Measurements from ENCODE around the gene LEF1. TPM values are rescaled to one million over a fixed set of nuclear protein-coding genes. Genes with fewer than 3 reads are reported as not detected.
A peak's percentile ranks its signal among the peaks of the same experiment; 100 is the strongest.

LEF1 gene
- total and polyA plus RNA-seq, 5 donors from 2014 or later, result 465 to 627 (median 558) TPM

- Histone ChIP-seq H3K4me3 (ENCODE audit: low read depth, low read length) (peak overlapping the region; percentile 75), H3K27ac (ENCODE audit: insufficient read depth, low read length, poor library complexity, severe bottlenecking) (peak overlapping the region; percentile 82), H3K4me1 (ENCODE audit: control insufficient read depth, insufficient read depth, low read length, poor library complexity, severe bottlenecking) (peaks cover 95% of the 10 kb centered on the region), H3K9me3 (ENCODE audit: control insufficient read depth in 2 of 2, low read length in 2 of 2) (no peaks in the 10 kb centered on the region), H3K36me3 (ENCODE audit: control insufficient read depth, insufficient read depth, low read length) (peaks cover 14% of the 10 kb centered on the region), H3K27me3 (ENCODE audit: control insufficient read depth, insufficient read depth, low read length) (no peaks in the 10 kb centered on the region)
- Mint-ChIP-seq H3K9me3 (no peaks in the 10 kb centered on the region), H3K4me3 (peak overlapping the region; percentile 52 to 89 (median 72)), H3K27ac (peak overlapping the region; percentile 16 to 89 (median 89)), H3K36me3 (peaks cover 51% of the 10 kb centered on the region), H3K4me1 (peaks cover 57 to 96% (median 80%) of the 10 kb centered on the region in 4 donors), H3K27me3 (no peaks in the 10 kb centered on the region)
- DNase-seq, result peak; percentile 50 to 76 (median 64)
- ATAC-seq (ENCODE audit: low read depth in 2 of 2), result peak; percentile 54 to 58
These were observed 50.2 kb downstream of the LEF1 start for GRCh38 chr4:108118505-108118904.

- Histone ChIP-seq H3K27me3 (ENCODE audit: control insufficient read depth, insufficient read depth, low read length) (no peaks in the 10 kb centered on the region), H3K9me3 (ENCODE audit: control insufficient read depth in 2 of 2, low read length in 2 of 2) (no peaks in the 10 kb centered on the region), H3K4me3 (ENCODE audit: low read depth, low read length) (peak overlapping the region; percentile 75), H3K27ac (ENCODE audit: insufficient read depth, low read length, poor library complexity, severe bottlenecking) (peak overlapping the region; percentile 82), H3K36me3 (ENCODE audit: control insufficient read depth, insufficient read depth, low read length) (peaks cover 7% of the 10 kb centered on the region), H3K4me1 (ENCODE audit: control insufficient read depth, insufficient read depth, low read length, poor library complexity, severe bottlenecking) (peaks cover 95% of the 10 kb centered on the region)
- peaks cover 64 to 98% (median 82%) of the 10 kb centered on the region in 4 donors for H3K4me1 Mint-ChIP-seq
- peak overlapping the region; percentile 52 to 89 (median 78) for H3K4me3 Mint-ChIP-seq
- DNase-seq, result no peak
- no peaks in the 10 kb centered on the region for H3K27me3 Mint-ChIP-seq
- no peaks in the 10 kb centered on the region for H3K9me3 Mint-ChIP-seq
- peak overlapping the region; percentile 16 to 89 (median 89) for H3K27ac Mint-ChIP-seq
- no peak for ATAC-seq (ENCODE audit: low read depth in 2 of 2)
- H3K36me3 Mint-ChIP-seq, result peaks cover 49% of the 10 kb centered on the region
These were observed 51.1 kb downstream of the LEF1 start for GRCh38 chr4:108117418-108118182.

- Histone ChIP-seq H3K9me3 (ENCODE audit: control insufficient read depth in 2 of 2, low read length in 2 of 2) (no peaks in the 10 kb centered on the region), H3K27me3 (ENCODE audit: control insufficient read depth, insufficient read depth, low read length) (no peaks in the 10 kb centered on the region), H3K4me3 (ENCODE audit: low read depth, low read length) (peak overlapping the region; percentile 75), H3K36me3 (ENCODE audit: control insufficient read depth, insufficient read depth, low read length) (peaks cover 15% of the 10 kb centered on the region), H3K4me1 (ENCODE audit: control insufficient read depth, insufficient read depth, low read length, poor library complexity, severe bottlenecking) (peaks cover 96% of the 10 kb centered on the region), H3K27ac (ENCODE audit: insufficient read depth, low read length, poor library complexity, severe bottlenecking) (peak overlapping the region; percentile 82)
- peaks cover 43% of the 10 kb centered on the region for H3K36me3 Mint-ChIP-seq
- no peaks in the 10 kb centered on the region for H3K9me3 Mint-ChIP-seq
- peaks cover 64 to 99% (median 82%) of the 10 kb centered on the region in 4 donors for H3K4me1 Mint-ChIP-seq
- peak; percentile 66 for ATAC-seq (ENCODE audit: low read depth in 2 of 2)
- peak in 2 of 3 donors; percentile 35 to 83 for DNase-seq
- peak overlapping the region; percentile 87 to 99 (median 89) for H3K27ac Mint-ChIP-seq
- H3K4me3 Mint-ChIP-seq, result peak overlapping the region; percentile 52 to 81 (median 64)
- no peaks in the 10 kb centered on the region for H3K27me3 Mint-ChIP-seq
These were observed 52.1 kb downstream of the LEF1 start for GRCh38 chr4:108116423-108117168.

GRCh38 chr4:108115168-108115526, 53.6 kb downstream of the LEF1 start:
- H3K27ac ChIP-seq (ENCODE audit: insufficient read depth, low read length, poor library complexity, severe bottlenecking), result peak overlapping the region; percentile 82
- H3K36me3 Mint-ChIP-seq, result peaks cover 38% of the 10 kb centered on the region
- peaks cover 64 to 99% (median 85%) of the 10 kb centered on the region in 4 donors for H3K4me1 Mint-ChIP-seq

GRCh38 chr4:108114503-108114902, 54.2 kb downstream of the LEF1 start:
- DNase-seq (no peak), ATAC-seq (ENCODE audit: low read depth in 2 of 2) (no peak)
- peaks cover 22% of the 10 kb centered on the region for H3K36me3 ChIP-seq (ENCODE audit: control insufficient read depth, insufficient read depth, low read length)
- Mint-ChIP-seq H3K27me3 (no peaks in the 10 kb centered on the region), H3K9me3 (no peaks in the 10 kb centered on the region), H3K4me1 (peaks cover 65 to 100% (median 90%) of the 10 kb centered on the region in 4 donors), H3K27ac (peak overlapping the region; percentile 70 to 99 (median 89)), H3K4me3 (peak overlapping the region; percentile 32 to 81 (median 63)), H3K36me3 (peaks cover 39% of the 10 kb centered on the region)
- H3K9me3 ChIP-seq (ENCODE audit: control insufficient read depth in 2 of 2, low read length in 2 of 2), result no peaks in the 10 kb centered on the region
- peaks cover 100% of the 10 kb centered on the region for H3K4me1 ChIP-seq (ENCODE audit: control insufficient read depth, insufficient read depth, low read length, poor library complexity, severe bottlenecking)
- peak overlapping the region; percentile 82 for H3K27ac ChIP-seq (ENCODE audit: insufficient read depth, low read length, poor library complexity, severe bottlenecking)
- H3K4me3 ChIP-seq (ENCODE audit: low read depth, low read length), result peak overlapping the region; percentile 73
- H3K27me3 ChIP-seq (ENCODE audit: control insufficient read depth, insufficient read depth, low read length), result no peaks in the 10 kb centered on the region

More at GRCh38 chr4:108115168-108115526, 53.6 kb downstream of the LEF1 start:
- Histone ChIP-seq H3K27me3 (ENCODE audit: control insufficient read depth, insufficient read depth, low read length) (no peaks in the 10 kb centered on the region), H3K9me3 (ENCODE audit: control insufficient read depth in 2 of 2, low read length in 2 of 2) (no peaks in the 10 kb centered on the region), H3K4me3 (ENCODE audit: low read depth, low read length) (peak overlapping the region; percentile 57), H3K4me1 (ENCODE audit: control insufficient read depth, insufficient read depth, low read length, poor library complexity, severe bottlenecking) (peaks cover 100% of the 10 kb centered on the region), H3K36me3 (ENCODE audit: control insufficient read depth, insufficient read depth, low read length) (peaks cover 22% of the 10 kb centered on the region)
- Mint-ChIP-seq H3K4me3 (peak overlapping the region; percentile 8 to 81 (median 63)), H3K9me3 (no peaks in the 10 kb centered on the region), H3K27me3 (no peaks in the 10 kb centered on the region), H3K27ac (peak overlapping the region; percentile 70 to 99 (median 89))
- DNase-seq (no peak), ATAC-seq (ENCODE audit: low read depth in 2 of 2) (no peak)

- Mint-ChIP-seq H3K36me3 (peaks cover 36% of the 10 kb centered on the region), H3K9me3 (no peaks in the 10 kb centered on the region), H3K27ac (peak overlapping the region; percentile 89 to 99 (median 90)), H3K27me3 (no peaks in the 10 kb centered on the region), H3K4me1 (peaks cover 63 to 99% (median 89%) of the 10 kb centered on the region in 4 donors), H3K4me3 (peak overlapping the region; percentile 81 to 90 (median 86))
- ATAC-seq (ENCODE audit: low read depth in 2 of 2) (peak; percentile 75 to 81), DNase-seq (peak; percentile 27 to 87 (median 62))
- Histone ChIP-seq H3K4me1 (ENCODE audit: control insufficient read depth, insufficient read depth, low read length, poor library complexity, severe bottlenecking) (peaks cover 100% of the 10 kb centered on the region), H3K4me3 (ENCODE audit: low read depth, low read length) (peak overlapping the region; percentile 73), H3K36me3 (ENCODE audit: control insufficient read depth, insufficient read depth, low read length) (peaks cover 24% of the 10 kb centered on the region), H3K27ac (ENCODE audit: insufficient read depth, low read length, poor library complexity, severe bottlenecking) (peak overlapping the region; percentile 82), H3K27me3 (ENCODE audit: control insufficient read depth, insufficient read depth, low read length) (no peaks in the 10 kb centered on the region), H3K9me3 (ENCODE audit: control insufficient read depth in 2 of 2, low read length in 2 of 2) (no peaks in the 10 kb centered on the region)
These were observed 55.5 kb downstream of the LEF1 start for GRCh38 chr4:108113229-108113628.

GRCh38 chr4:108111781-108112180, 57.0 kb downstream of the LEF1 start:
- Histone ChIP-seq H3K4me3 (ENCODE audit: low read depth, low read length) (peak overlapping the region; percentile 73), H3K36me3 (ENCODE audit: control insufficient read depth, insufficient read depth, low read length) (peaks cover 25% of the 10 kb centered on the region), H3K4me1 (ENCODE audit: control insufficient read depth, insufficient read depth, low read length, poor library complexity, severe bottlenecking) (peaks cover 100% of the 10 kb centered on the region), H3K9me3 (ENCODE audit: control insufficient read depth in 2 of 2, low read length in 2 of 2) (no peaks in the 10 kb centered on the region), H3K27ac (ENCODE audit: insufficient read depth, low read length, poor library complexity, severe bottlenecking) (peak overlapping the region; percentile 82), H3K27me3 (ENCODE audit: control insufficient read depth, insufficient read depth, low read length) (no peaks in the 10 kb centered on the region)
- peaks cover 62 to 98% (median 86%) of the 10 kb centered on the region in 4 donors for H3K4me1 Mint-ChIP-seq
- no peak for DNase-seq
- peak overlapping the region in 3 of 4 donors; percentile 72 to 81 (median 79) for H3K4me3 Mint-ChIP-seq
- no peaks in the 10 kb centered on the region for H3K9me3 Mint-ChIP-seq
- no peak for ATAC-seq (ENCODE audit: low read depth in 2 of 2)
- H3K27me3 Mint-ChIP-seq, result no peaks in the 10 kb centered on the region
- H3K27ac Mint-ChIP-seq, result peak overlapping the region; percentile 84 to 99 (median 89)
- peaks cover 35% of the 10 kb centered on the region for H3K36me3 Mint-ChIP-seq
